ENCODE data around the gene GALP. TPM values are rescaled to one million over a fixed set of nuclear protein-coding genes. Genes with fewer than 3 reads are reported as not detected.
"Not testable (repeated sequence)": the region's sequence is repeated elsewhere in the genome, so short reads cannot be mapped to it uniquely, and the experiment has no call there.

GALP gene
- total RNA-seq, 1 donor from 2014 or later: not detected

GRCh38 chr19:56170261-56170660 is 5.5 kb upstream of the GALP start:
- Histone ChIP-seq H3K27me3 (ENCODE audit: low read depth) (peaks cover 30% of the 10 kb centered on the region), H3K36me3 (no peaks in the 10 kb centered on the region), H3K4me3 (no peak overlapping the region), H3K4me1 (peaks cover 17% of the 10 kb centered on the region), H3K27ac (replicated peaks) (peak overlapping the region; percentile 28), H3K9me3 (replicated peaks) (no peaks in the 10 kb centered on the region)
- TF ChIP-seq CTCF (IDR thresholded peaks at IDR 0.05; ENCODE audit: borderline replicate concordance): no peak
- intact Hi-C loops (cut with micrococcal nuclease): loop anchor here (5.0 kb wide), 1 partner anchor 93 kb away; no protein-coding TSS in a partner anchor
- DNase-seq: no peak

GRCh38 chr19:56174086-56174485 is 1.7 kb upstream of the GALP start:
- no peak overlapping the region for H3K4me3 ChIP-seq
- no peak for TF ChIP-seq CTCF (IDR thresholded peaks at IDR 0.05; ENCODE audit: borderline replicate concordance)
- H3K36me3 ChIP-seq: no peaks in the 10 kb centered on the region
- H3K9me3 ChIP-seq (replicated peaks): no peaks in the 10 kb centered on the region
- peaks cover 53% of the 10 kb centered on the region for H3K27me3 ChIP-seq (ENCODE audit: low read depth)
- no peak overlapping the region for H3K27ac ChIP-seq (replicated peaks)
- intact Hi-C loops (cut with micrococcal nuclease): loop anchor here (5.0 kb wide), 1 partner anchor 97 kb away; no protein-coding TSS in a partner anchor
- DNase-seq: no peak
- peaks cover 17% of the 10 kb centered on the region for H3K4me1 ChIP-seq

- Histone ChIP-seq H3K4me1 (peaks cover 17% of the 10 kb centered on the region), H3K27me3 (ENCODE audit: low read depth) (peaks cover 53% of the 10 kb centered on the region), H3K4me3 (no peak overlapping the region), H3K27ac (replicated peaks) (no peak overlapping the region), H3K9me3 (replicated peaks) (no peaks in the 10 kb centered on the region), H3K36me3 (no peaks in the 10 kb centered on the region)
- TF ChIP-seq CTCF (IDR thresholded peaks at IDR 0.05; ENCODE audit: borderline replicate concordance): no peak
- no peak for DNase-seq
- intact Hi-C loops (cut with micrococcal nuclease): loop anchor here (5.0 kb wide), 1 partner anchor 97 kb away; no protein-coding TSS in a partner anchor
Observed at GRCh38 chr19:56174550-56174949, 1.3 kb upstream of the GALP start.

- H3K4me3 ChIP-seq; intact Hi-C loops (cut with micrococcal nuclease); DNase-seq; H3K27ac ChIP-seq (replicated peaks); H3K9me3 ChIP-seq (replicated peaks); H3K4me1 ChIP-seq; H3K36me3 ChIP-seq: not testable (repeated sequence)
- H3K27me3 ChIP-seq (ENCODE audit: low read depth): peaks cover 59% of the 10 kb centered on the region
Observed at GRCh38 chr19:56176310-56176709, 502 bp downstream of the GALP start.

- H3K27me3 ChIP-seq (ENCODE audit: low read depth): peaks cover 65% of the 10 kb centered on the region
- intact Hi-C loops (cut with micrococcal nuclease): no loop called here
- TF ChIP-seq CTCF (IDR thresholded peaks at IDR 0.05; ENCODE audit: borderline replicate concordance): no peak
- no peak overlapping the region for H3K4me3 ChIP-seq
- no peak for DNase-seq
- peaks cover 2% of the 10 kb centered on the region for H3K4me1 ChIP-seq
- H3K27ac ChIP-seq (replicated peaks): no peak overlapping the region
- H3K36me3 ChIP-seq: no peaks in the 10 kb centered on the region
- no peaks in the 10 kb centered on the region for H3K9me3 ChIP-seq (replicated peaks)
Observed at GRCh38 chr19:56176881-56177280, 1.1 kb downstream of the GALP start.

- intact Hi-C loops (cut with micrococcal nuclease): no loop called here
- no peak overlapping the region for H3K4me3 ChIP-seq
- no peak overlapping the region for H3K27ac ChIP-seq (replicated peaks)
- no peaks in the 10 kb centered on the region for H3K36me3 ChIP-seq
- H3K27me3 ChIP-seq (ENCODE audit: low read depth): peaks cover 73% of the 10 kb centered on the region
- TF ChIP-seq CTCF (IDR thresholded peaks at IDR 0.05; ENCODE audit: borderline replicate concordance): no peak
- DNase-seq: no peak
- H3K9me3 ChIP-seq (replicated peaks): no peaks in the 10 kb centered on the region
- H3K4me1 ChIP-seq: no peaks in the 10 kb centered on the region
Observed at GRCh38 chr19:56177564-56178243, 1.9 kb downstream of the GALP start.

Data from left ventricle myocardium inferior (tissue), 1 donor.